NB4 (cell line): ENCODE measurements around the gene LRRC14B.

Experiments used
- CTCF ChIP-seq: IDR thresholded peaks from one replicate; pipeline ENCODE4 v1.5.1; 2012; ENCODE audit warnings: low read depth, low read length
- MAX ChIP-seq: IDR thresholded peaks from 2 replicates; pipeline ENCODE4 v1.6.1; 2011; ENCODE audit warnings: low read depth, low read length
- POLR2A ChIP-seq: IDR thresholded peaks from 2 replicates; pipeline ENCODE4 v1.6.1; 2011; ENCODE audit warnings: mild to moderate bottlenecking; ENCODE audit not compliant: insufficient read length; ENCODE audit errors: extremely low read depth

GRCh38 chr5:152077-152476 lies 39.2 kb upstream of the LRRC14B start:
- TF ChIP-seq CTCF (no peak), MAX (no peak), POLR2A (no peak)
